Gastrocnemius medialis (tissue), 4 donors: Measurements from ENCODE around the gene IGF1R.

Experiments
- POLR2A ChIP-seq, 2 donors: fragments of 450-650 bp; IDR thresholded peaks; one replicate each; pipeline ENCODE4 v1.6.1; 2017; ENCODE audit warnings: antibody characterized with exemption in 2 of 2, mild to moderate bottlenecking in 2 of 2, moderate library complexity in 2 of 2
- TF ChIP-seq, protein P1 (sequence below), 5 experiments: fragments of 450-650 bp in 3 of 5; fragments of 200-600 bp in 2 of 5; sonication (generic) in 2 of 5; IDR thresholded peaks in 4 of 5; conservative IDR thresholded peaks in 1 of 5; 1 replicate in 4 of 5; 2 replicates in 1 of 5; pipeline ENCODE4 v1.5.1; 2016 to 2019; ENCODE audit warnings: antibody characterized with exemption in 5 of 5, mild to moderate bottlenecking in 3 of 5, moderate library complexity in 3 of 5

DNA sequence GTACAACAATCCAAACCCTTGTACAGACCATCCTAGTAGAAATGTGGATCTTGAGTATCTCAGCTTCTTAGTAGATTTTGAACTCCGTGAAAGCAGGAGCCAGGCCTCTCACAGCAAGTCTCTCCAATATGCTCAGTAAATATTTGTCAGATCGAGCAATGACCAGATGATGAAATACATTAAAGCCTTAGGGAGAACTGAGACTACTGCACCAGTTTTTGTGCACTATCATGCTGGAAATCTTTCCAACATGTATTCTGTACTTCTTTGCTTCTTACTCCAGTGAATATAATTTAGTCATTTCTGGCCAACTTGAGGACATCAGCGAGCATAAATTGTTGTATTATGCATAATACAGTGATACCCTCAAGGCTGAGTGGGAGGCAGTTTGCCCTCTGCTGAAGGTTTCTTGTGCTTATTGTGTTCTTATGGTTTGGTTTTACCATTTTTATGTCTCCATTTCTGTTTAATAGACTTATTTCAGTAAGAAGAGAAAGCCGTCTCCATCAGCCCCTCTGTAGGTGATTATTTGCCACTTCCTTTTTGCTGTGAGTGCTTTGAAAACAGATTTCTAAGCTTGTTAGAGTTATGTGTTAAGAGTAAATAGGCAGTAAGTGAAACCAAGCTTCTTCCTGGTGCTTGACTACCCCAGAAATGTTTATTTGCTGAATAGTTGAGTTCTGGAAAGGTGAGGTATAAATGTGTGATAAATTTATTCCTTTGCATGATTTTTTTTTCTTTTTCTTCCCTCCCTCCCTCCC lies 212.1 kb downstream of the IGF1R start:
- TF ChIP-seq, protein P1, sequence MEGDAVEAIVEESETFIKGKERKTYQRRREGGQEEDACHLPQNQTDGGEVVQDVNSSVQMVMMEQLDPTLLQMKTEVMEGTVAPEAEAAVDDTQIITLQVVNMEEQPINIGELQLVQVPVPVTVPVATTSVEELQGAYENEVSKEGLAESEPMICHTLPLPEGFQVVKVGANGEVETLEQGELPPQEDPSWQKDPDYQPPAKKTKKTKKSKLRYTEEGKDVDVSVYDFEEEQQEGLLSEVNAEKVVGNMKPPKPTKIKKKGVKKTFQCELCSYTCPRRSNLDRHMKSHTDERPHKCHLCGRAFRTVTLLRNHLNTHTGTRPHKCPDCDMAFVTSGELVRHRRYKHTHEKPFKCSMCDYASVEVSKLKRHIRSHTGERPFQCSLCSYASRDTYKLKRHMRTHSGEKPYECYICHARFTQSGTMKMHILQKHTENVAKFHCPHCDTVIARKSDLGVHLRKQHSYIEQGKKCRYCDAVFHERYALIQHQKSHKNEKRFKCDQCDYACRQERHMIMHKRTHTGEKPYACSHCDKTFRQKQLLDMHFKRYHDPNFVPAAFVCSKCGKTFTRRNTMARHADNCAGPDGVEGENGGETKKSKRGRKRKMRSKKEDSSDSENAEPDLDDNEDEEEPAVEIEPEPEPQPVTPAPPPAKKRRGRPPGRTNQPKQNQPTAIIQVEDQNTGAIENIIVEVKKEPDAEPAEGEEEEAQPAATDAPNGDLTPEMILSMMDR (IDR thresholded peaks at IDR 0.05 in 4 of 5, conservative IDR thresholded peaks at IDR 0.05 in 1 of 5) = no peak
- TF ChIP-seq POLR2A (IDR thresholded peaks at IDR 0.05) = no peak
